GM19397 (cell line): ENCODE results near the gene RABL6.
"Not testable (repeated sequence)": the region's sequence is repeated elsewhere in the genome, so short reads cannot be mapped to it uniquely, and the experiment has no call there.

Experiments
- ATAC-seq: cut with Tn5 transposase; IDR thresholded peaks from one replicate; pipeline ENCODE4 v1.9.1; 2021; ENCODE audit warnings: mild to moderate bottlenecking, moderate library complexity; ENCODE audit not compliant: unreplicated experiment

Gene RABL6

GRCh38 chr9:136793086-136793946 lies 14.4 kb upstream of the RABL6 start:
- ATAC-seq: no peak

DNA sequence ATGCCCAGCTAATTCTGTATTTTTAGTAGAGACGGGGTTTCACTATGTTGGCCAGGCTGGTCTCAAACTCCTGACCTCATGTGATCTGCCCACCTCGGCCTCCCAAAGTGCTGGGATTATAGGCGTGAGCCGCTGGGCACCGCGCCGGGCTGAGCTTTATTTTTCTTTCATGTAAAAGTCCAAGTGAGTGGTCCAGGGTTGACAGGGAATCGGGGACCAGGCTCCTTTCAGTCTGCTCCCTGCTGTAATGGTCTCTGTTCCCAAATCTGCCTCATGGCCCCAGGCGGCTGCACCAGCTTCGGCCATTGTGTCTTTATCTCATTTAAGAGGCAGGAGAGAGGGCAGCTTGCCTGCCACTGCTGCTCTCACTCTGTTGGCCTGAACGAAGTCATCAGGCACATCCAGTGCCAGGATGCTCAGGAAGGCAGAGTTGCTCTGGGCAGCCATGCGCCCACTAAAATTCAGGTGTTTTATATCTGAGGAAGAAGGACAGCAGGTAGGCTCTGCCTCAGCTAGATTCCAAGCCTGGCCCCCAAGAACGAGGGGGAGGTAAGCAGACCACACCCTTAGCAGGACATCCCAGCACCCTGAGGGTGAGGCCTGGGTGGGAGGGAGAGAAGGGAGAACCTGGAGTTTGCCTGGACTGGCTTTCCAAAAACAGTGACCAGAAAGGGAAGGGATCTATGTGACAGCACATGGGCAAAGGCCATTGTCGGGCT lies 13.3 kb upstream of the RABL6 start:
- no peak for ATAC-seq

GRCh38 chr9:136795000-136795348 lies 12.8 kb upstream of the RABL6 start:
- no peak for ATAC-seq

DNA sequence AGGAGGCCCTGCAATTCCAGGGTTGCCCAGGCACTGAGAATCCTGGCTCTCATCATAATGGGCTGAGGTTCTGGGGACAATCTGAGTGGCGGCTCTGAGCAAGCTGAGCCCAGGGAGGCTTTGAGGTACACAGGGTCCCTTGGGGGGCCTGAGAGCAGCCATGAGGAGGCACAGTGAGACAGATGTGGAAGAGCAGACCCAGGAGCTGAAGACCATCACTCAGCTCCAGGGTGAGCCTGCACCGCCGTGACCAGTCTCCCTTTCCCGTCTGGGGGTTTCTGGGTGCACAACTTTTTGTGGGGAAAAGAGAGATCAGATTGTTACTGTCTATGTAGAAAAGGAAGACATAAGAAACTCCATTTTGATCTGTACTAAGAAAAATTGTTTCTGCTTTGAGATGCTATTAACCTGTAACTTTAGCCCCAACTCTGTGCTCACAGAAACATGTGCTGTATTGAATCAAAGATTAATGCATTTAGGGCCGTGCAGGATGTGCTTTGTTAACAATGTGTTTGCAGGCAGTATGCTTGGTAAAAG lies 11.4 kb upstream of the RABL6 start, which contains the start of gene CCDC183:
Gene CCDC183 (plus strand): TSS at position 101 of the 537 bp plus-strand sequence. CDS start 60 bp downstream, at position 161.
- no peak for ATAC-seq

- ATAC-seq: not testable (repeated sequence)
Measured at GRCh38 chr9:136796775-136797347, 10.9 kb upstream of the RABL6 start.

DNA sequence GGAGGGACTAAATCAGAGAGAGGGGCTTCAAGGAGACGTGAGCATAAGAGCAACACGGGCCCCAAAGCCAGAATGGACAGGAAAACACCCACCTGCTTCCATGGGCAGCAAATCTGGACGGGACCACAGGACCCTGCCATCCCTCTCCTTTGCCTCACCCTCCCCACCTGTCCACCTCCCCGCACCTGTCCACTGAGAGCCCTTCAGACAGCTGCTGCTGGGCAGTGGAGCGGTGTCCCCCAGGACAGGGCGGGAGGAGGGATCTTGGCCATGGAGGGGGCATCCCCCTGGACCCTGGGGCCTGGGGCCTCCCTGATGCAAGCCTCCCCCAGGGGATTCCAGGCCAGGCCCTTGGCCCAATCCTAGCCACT lies 9.1 kb upstream of the RABL6 start:
- no peak for ATAC-seq

- ATAC-seq: no peak
Measured at GRCh38 chr9:136799079-136799853, 8.5 kb upstream of the RABL6 start.

DNA sequence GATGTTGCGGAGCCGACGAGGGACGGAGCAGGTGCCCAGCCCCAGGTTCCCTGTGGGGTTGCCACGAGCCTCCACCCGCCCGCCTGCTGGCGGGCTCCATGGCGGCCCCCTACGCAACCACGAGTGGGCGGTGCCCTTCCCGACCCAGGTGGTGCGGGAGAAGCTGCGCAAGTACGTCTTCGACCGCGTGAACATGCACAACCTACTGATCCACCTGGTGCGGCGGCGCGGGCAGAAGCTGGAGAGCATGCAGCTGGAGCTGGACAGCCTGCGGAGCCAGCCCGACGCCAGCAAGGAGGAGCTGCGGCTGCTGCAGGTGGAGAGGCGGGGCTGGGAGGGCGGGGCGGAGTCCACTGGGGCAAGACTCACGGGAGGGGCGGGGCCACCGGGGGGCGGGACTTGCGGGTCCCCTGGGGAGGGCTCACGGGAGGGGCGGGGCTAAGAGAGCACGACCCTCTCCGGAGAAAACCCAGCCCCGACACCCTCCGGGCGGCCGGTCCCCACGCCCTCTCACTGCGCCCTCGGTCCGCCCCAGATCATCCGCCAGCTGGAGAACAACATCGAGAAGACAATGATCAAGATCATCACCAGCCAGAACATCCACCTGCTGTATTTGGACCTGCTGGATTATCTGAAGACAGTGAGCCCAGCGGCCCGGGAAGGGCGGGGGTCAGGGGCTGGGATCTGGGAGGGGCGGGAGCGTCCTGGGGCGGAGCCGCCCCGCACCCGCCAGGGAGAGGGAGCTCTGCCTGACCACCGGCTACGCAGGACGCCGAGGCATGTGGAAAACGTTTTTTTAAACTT lies 7.7 kb upstream of the RABL6 start:
- ATAC-seq: no peak

DNA sequence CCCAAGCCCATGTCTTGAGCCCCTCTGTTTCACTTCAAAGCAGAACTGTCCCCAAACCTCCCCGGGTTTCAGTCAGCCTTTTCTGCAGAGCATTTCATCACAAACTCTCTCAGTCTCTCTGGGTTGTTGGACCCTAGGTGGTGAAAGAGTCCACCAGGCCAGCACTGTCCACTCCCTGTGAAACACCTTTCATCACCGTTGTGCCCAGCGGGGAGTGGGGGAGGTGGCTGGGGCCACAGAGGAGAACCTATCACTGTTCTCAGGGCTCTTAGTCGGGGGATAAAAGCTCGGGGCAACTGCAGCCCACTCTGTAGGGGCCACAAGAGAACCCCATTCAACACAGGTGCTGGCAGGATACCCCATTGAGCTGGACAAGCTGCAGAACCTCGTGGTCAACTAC lies 5.4 kb upstream of the RABL6 start:
- no peak for ATAC-seq

GRCh38 chr9:136803009-136803550 lies 4.7 kb upstream of the RABL6 start:
- not testable (repeated sequence) for ATAC-seq

DNA sequence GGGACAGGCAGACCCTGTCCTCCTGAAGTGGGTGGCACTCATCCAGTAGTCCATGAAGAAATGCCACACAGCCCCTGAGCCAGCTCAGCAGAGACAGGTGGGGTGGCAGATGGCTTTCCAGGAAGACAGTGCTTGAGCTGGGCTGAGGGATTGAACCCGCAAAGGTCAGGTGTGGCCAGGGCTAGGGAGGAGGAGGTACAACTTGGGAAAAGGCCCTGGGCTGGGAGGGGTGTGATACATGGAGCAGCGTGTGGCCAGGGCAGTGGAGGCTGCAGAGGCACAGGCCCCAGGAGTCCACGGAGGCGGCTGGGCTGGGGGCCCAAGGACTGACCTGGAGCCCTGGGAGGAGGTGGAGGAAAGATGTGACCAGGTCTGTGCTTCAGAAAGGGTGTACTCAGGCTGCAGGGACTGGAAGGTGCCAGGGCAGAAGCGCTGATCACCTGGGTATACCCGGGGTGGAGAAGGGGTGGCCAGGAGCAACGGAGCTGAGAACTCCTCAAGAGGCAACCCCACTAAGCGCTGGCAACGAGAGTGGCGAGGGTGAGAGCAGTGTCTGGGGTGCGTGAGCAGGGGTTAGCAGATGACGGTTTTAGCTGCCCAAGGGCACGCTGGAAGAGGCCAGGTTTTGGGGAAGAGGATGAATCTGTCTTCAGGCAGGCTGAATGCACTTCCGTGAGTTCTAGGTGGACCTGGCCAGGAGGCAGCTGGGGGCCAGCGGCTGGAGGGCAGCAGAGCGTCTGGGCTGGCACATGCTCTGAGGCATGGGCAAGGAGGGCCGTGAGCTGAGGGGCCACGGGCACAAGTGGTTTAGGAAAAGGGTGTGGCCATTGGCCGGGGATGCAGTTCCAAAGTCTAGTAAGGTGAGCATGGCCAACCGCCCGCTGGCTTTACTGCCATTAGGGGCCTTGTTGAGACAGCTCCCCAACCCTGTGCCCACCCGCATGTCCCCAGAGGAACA lies 3.9 kb upstream of the RABL6 start:
- ATAC-seq: no peak

DNA sequence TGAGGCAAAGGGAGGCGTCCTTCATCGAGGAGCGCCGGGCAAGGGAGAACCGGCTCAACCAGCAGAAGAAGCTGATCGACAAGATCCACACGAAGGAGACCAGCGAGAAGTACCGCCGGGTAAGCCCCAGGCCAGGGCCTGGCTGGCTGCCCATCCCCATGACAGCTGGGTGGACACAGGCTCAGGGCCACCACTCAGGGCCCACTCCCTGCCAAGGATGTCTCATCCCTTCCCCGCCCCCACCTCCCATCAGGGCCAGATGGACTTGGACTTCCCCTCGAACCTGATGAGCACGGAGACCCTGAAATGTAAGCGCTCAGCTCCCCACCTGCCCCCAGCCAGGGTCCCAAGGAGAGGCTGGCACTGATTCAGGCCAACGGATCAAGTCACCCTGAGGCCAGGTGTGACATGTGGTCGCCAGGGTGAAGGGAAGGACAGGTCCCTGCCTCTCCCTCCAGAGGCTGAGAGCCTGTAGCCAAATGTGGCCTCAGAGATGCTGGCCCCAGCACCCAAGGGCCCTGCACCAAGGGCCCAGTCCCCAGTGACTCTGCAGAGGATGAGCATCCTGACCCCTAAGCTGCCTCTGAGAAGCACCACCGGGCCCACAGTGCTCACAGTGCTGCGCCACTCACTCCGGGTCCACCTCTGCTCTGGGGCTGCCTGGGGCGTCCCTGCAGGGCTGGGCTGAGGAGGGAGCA lies 3.1 kb upstream of the RABL6 start:
- ATAC-seq: no peak

DNA sequence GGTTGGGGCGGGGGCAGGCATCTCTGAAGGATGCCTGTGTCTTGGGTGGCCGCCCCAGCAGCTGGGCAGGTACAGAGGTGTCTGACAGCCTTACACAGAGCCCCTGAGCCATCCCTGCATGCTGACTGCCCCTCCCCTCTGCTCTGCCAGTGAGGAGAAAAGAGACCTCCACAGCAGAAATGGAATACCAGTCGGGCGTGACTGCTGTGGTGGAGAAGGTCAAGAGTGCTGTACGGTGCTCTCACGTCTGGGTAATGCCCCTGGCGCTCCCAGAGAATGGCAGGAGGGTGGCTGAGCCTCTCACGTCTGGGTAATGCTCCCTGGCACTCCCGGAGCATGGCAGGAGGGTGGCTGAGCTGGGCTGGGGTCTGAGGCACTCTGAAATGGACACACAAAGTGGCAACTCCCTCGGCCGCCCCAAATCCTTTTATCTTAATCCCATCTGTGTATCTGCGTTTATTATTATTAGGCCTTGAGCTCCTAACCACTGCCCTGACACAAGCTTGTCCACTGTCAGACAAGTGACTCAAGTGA lies 2.5 kb upstream of the RABL6 start:
- ATAC-seq: no peak

DNA sequence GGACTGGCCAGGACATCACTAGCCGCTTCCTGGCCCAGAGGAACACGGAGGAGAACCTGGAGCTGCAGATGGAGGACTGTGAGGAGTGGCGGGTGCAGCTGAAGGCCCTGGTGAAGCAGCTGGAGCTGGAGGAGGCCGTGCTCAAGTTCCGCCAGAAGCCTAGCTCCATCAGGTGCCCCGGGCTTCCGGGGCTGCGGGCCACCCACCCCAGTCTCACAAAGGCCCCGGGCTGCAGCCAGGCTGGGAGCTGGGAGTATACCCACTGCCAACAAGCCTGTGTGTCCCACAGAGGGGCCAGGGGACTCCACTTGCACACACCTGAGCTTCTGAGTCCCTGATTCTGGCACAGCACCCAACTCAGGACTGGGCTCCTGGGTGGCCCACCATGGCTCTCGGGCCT lies 1.7 kb upstream of the RABL6 start:
- no peak for ATAC-seq

GRCh38 chr9:136806631-136807201 lies 1.0 kb upstream of the RABL6 start:
- ATAC-seq: no peak

DNA sequence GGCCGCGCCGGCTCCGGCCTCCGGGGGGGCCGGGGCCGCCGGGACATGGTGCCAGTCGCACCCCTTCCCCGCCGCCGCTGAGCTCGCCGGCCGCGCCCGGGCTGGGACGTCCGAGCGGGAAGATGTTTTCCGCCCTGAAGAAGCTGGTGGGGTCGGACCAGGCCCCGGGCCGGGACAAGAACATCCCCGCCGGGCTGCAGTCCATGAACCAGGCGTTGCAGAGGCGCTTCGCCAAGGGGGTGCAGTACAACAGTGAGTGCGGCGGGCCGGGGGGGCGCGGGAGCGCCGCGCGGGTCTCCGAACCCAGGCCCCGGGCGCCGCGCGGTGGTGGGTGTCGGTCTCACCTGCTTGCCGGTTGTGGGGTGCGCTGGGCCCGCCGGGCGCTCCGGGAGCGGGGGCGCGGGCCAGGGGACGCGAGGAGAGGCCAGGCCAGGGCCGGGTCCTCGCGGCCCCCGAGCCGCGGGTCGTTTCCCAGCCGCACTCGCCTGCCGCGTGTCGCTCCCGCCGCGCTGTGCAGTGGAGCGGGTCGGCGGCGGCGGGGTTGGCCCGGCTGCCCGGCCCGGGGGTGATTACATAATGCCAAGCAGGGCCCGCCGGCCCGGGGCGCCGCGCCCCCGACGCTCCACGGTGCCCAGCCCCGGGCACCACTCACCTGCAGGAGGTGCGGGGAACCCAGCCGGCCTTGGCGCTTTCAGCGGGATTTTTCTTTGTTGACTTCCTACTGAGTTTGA lies 492 bp downstream of the RABL6 start:
- peak; percentile 34 for ATAC-seq

DNA sequence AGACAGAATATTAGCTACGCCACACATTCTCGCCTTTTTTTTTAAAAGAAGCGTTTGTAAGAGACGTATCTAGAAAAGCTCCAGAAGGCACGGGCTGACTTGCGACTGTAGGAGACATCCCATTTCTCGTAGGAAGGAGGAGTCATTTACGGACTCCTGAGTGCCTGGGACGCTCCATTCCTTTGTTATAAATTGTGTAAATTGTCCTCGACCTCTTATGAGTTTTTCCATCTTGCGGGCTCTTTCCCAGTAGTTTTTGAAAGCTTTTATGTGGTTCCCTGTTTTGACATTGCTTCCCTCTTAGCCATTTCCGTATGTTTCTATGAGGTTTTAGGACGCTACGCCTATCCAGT lies 1.0 kb downstream of the RABL6 start:
- ATAC-seq: no peak
